Spleen (tissue), 11 donors: ENCODE measurements around the gene IAPP. TPM values are rescaled to one million over a fixed set of nuclear protein-coding genes. Genes with fewer than 3 reads are reported as not detected.

Experiments used
- DNase-seq: peaks from one replicate; pipeline ENCODE4 v3.0.0-alpha.2; 2020
- H3K27ac ChIP-seq, 8 donors: fragments of 200-600 bp; sonication (generic) in 7 of 8; 1 replicate in 4 of 8; 2 replicates in 4 of 8; pipeline versions ENCODE4 v1.5.0 to v1.8.0; 2016 to 2021; ENCODE audit warnings: inconsistent platforms in 4 of 8, mild to moderate bottlenecking in 4 of 8, moderate library complexity in 1 of 8
- H3K27me3 ChIP-seq, 7 donors: fragments of 200-600 bp; sonication (generic) in 6 of 7; replicated peaks in 1 of 7; 1 replicate in 4 of 7; 2 replicates in 3 of 7; pipeline versions ENCODE4 v1.5.0 to v1.8.0; 2016 to 2021; ENCODE audit warnings: inconsistent platforms in 3 of 7, mild to moderate bottlenecking in 1 of 7
- H3K36me3 ChIP-seq, 6 donors: fragments of 200-600 bp; sonication (generic) in 5 of 6; 1 replicate in 4 of 6; 2 replicates in 2 of 6; pipeline versions ENCODE4 v1.5.0 to v1.8.0; 2016 to 2021; ENCODE audit warnings: inconsistent platforms in 2 of 6
- H3K4me1 ChIP-seq, 6 donors: fragments of 200-600 bp; sonication (generic) in 5 of 6; 1 replicate in 3 of 6; 2 replicates in 3 of 6; pipeline versions ENCODE4 v1.5.0 to v1.8.0; 2016 to 2021; ENCODE audit warnings: inconsistent platforms in 3 of 6
- H3K4me3 ChIP-seq, 8 donors: fragments of 200-600 bp; sonication (generic) in 7 of 8; 1 replicate in 4 of 8; 2 replicates in 4 of 8; pipeline versions ENCODE4 v1.5.0 to v1.8.0; 2016 to 2021; ENCODE audit warnings: inconsistent platforms in 4 of 8, mild to moderate bottlenecking in 4 of 8, moderate library complexity in 2 of 8
- H3K9me3 ChIP-seq, 8 donors: fragments of 200-600 bp; sonication (generic) in 7 of 8; 1 replicate in 4 of 8; 2 replicates in 4 of 8; pipeline versions ENCODE4 v1.5.0 to v1.8.0; 2016 to 2021; ENCODE audit warnings: inconsistent platforms in 4 of 8
- POLR2A ChIP-seq, 3 donors: fragments of 450-650 bp; IDR thresholded peaks; one replicate each; pipeline ENCODE4 v1.5.1; 2017; ENCODE audit warnings: antibody characterized with exemption in 3 of 3, mild to moderate bottlenecking in 1 of 3
- POLR2AphosphoS5 ChIP-seq, 3 donors: sonication (generic); formaldehyde crosslinking; IDR thresholded peaks; one replicate each; pipeline ENCODE4 v1.5.1; 2017; ENCODE audit warnings: antibody characterized with exemption in 3 of 3
- WGBS, 5 donors: extraction: QIAGEN DNeasy Blood & Tissue Kit in 3 of 5; methylation state at CpG; one replicate each; pipeline versions ENCODE4 v1.1.5 to v1.1.7; 2013 to 2018; 5-methylcytosine and 5-hydroxymethylcytosine counted together
- intact Hi-C: fragments of 100-400 bp; cut with DNase I; formaldehyde crosslinking; loops from one replicate; pipeline ENCODE4 v1.15.0; 2023; ENCODE audit warnings: low total_unique reads
- polyA plus RNA-seq, 3 donors: library from polyadenylated mRNA; stranded (reverse); fragments of 200-250 nt; gene quantifications; one replicate each; pipeline ENCODE4 v1.2.1, GENCODE V29; 2013
- total RNA-seq, 7 donors: library from RNA; depleted of rRNA in 3 of 7; stranded (reverse); fragments of >200 nt in 3 of 7; fragmentation: NEBNext Ultra II Directional in 4 of 7; extraction: Animal tissue kit (Norgen Biotek cat#: 25700) in 4 of 7; gene quantifications; one replicate each; pipeline versions ENCODE4 v1.1.0 to v1.2.1, GENCODE V29; 2016 to 2021
- TF ChIP-seq, protein P1 (sequence below), 11 experiments: fragments of 200-600 bp in 7 of 11; fragments of 450-650 bp in 4 of 11; sonication (generic) in 4 of 11; IDR thresholded peaks in 8 of 11; conservative IDR thresholded peaks in 3 of 11; 1 replicate in 7 of 11; 2 replicates in 4 of 11; pipeline versions ENCODE4 v1.4.0 to v1.8.0; 2016 to 2021; ENCODE audit warnings: antibody characterized with exemption in 11 of 11, inconsistent platforms in 4 of 11, mild to moderate bottlenecking in 1 of 11
- donor health status: healthy with polysubstance abuse.
- donor health status: DM: no; HTN: no; CAD: no; lungs with moderate emphysema.
- donor health status: DM: no; HTN: no; CAD: no.
- donor health status: Bipolar disorder and iron deficiency.
- donor health status: healthy.
- donor health status: DM: no; HTN: no; CAD: no.
- donor health status: DM: yes; HTN: yes; CAD: no.

The IAPP gene
- total and polyA plus RNA-seq, 10 donors, result 0.04 to 0.21 TPM; not detected in 8

DNA sequence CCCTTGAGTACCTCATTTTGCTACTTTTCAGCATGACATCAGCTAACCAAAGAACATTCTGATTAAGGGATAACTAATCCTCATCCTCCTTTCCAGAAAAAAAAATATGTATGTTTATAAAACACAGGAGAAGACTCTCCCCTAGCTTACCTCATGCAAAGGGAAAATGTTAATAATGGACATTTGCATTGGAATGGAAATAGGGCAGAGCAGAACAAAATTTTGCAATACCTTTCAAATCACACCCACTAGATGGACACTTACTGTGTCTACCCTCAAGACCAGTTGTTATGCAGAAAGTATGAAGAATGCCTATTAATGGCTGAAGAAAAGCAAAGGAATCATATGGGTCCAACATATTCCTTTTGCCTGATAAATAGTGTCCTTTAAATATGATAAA, 29.1 kb upstream of the IAPP start:
- Histone ChIP-seq H3K27ac (no peak overlapping the region), H3K4me3 (no peak overlapping the region), H3K4me1 (no peaks in the 10 kb centered on the region), H3K27me3 (no peaks in the 10 kb centered on the region), H3K9me3 (no peaks in the 10 kb centered on the region), H3K36me3 (no peaks in the 10 kb centered on the region)
- DNase-seq, result no peak
- TF ChIP-seq, protein P1, sequence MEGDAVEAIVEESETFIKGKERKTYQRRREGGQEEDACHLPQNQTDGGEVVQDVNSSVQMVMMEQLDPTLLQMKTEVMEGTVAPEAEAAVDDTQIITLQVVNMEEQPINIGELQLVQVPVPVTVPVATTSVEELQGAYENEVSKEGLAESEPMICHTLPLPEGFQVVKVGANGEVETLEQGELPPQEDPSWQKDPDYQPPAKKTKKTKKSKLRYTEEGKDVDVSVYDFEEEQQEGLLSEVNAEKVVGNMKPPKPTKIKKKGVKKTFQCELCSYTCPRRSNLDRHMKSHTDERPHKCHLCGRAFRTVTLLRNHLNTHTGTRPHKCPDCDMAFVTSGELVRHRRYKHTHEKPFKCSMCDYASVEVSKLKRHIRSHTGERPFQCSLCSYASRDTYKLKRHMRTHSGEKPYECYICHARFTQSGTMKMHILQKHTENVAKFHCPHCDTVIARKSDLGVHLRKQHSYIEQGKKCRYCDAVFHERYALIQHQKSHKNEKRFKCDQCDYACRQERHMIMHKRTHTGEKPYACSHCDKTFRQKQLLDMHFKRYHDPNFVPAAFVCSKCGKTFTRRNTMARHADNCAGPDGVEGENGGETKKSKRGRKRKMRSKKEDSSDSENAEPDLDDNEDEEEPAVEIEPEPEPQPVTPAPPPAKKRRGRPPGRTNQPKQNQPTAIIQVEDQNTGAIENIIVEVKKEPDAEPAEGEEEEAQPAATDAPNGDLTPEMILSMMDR (IDR thresholded peaks at IDR 0.05 in 8 of 11, conservative IDR thresholded peaks at IDR 0.05 in 3 of 11), result no peak
- TF ChIP-seq POLR2A (IDR thresholded peaks at IDR 0.05) (no peak), POLR2AphosphoS5 (IDR thresholded peaks at IDR 0.05) (no peak)
- intact Hi-C loops, result no loop called here

DNA sequence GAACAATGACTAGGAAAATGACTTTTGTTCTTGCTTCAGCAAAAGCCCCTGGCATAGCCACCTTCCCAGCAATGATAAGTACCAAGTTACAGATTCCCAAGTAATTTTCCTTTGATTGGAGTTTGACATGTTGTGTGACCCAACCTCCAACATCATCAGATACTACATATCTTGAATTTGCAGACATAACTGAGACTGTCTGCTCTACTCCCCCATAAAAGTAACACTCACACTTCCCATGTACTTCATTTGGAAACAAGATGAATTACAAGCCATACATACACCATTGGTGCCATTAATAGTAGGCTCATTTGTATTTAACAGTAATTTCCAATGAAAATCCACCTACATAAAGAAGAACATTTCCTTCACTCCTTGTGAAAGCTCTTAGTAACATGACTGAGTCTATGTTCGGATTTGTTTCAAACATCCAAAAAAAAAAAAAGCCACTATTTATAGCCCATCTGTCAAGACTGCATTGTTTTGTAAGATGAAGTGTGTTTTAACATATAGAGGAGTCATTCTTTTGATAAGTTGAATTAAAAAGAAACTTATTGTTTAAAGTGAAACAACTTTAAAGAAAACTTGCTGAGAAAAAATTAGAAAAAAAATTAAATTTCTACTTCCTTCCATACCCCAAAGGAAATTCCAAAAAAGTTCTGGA, 26.0 kb upstream of the IAPP start:
- Histone ChIP-seq H3K36me3 (no peaks in the 10 kb centered on the region), H3K9me3 (no peaks in the 10 kb centered on the region), H3K4me1 (no peaks in the 10 kb centered on the region), H3K4me3 (no peak overlapping the region), H3K27ac (no peak overlapping the region), H3K27me3 (no peaks in the 10 kb centered on the region)
- TF ChIP-seq POLR2AphosphoS5 (IDR thresholded peaks at IDR 0.05) (no peak), POLR2A (IDR thresholded peaks at IDR 0.05) (no peak)
- TF ChIP-seq, protein P1 (IDR thresholded peaks at IDR 0.05 in 8 of 11, conservative IDR thresholded peaks at IDR 0.05 in 3 of 11), result no peak
- WGBS, 5 donors, result 30 to 60% (median 40%) methylated on average over 1 of the region's 1 CpG
- intact Hi-C loops, result no loop called here
- DNase-seq, result no peak

DNA sequence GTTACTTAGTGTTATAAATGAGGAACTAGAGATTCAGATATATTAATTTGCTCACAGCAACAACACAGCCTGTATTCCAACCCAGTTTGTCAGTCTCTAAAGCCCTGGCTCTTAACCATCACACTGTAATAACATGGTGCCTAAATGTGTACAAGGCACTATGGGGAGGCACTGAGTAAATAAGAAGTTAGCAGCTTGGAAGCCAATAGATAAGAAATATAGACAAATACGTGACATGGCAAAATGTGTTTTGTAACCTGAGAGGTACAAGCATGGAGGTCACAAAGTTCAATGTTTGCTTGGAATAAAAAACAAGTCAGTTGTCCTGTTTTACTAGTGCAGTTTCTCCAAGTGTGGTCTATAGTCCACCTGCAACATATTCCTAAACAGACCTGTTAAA, 21.7 kb upstream of the IAPP start:
- no peak overlapping the region for H3K4me3 ChIP-seq
- no peaks in the 10 kb centered on the region for H3K27me3 ChIP-seq
- no peak overlapping the region for H3K27ac ChIP-seq
- no peak for DNase-seq
- no peaks in the 10 kb centered on the region for H3K36me3 ChIP-seq
- H3K4me1 ChIP-seq, result no peaks in the 10 kb centered on the region
- WGBS, 5 donors, result 68 to 89% (median 82%) methylated on average over 1 of the region's 1 CpG
- no peak for TF ChIP-seq POLR2AphosphoS5 (IDR thresholded peaks at IDR 0.05)
- H3K9me3 ChIP-seq, result no peaks in the 10 kb centered on the region
- intact Hi-C loops, result no loop called here

DNA sequence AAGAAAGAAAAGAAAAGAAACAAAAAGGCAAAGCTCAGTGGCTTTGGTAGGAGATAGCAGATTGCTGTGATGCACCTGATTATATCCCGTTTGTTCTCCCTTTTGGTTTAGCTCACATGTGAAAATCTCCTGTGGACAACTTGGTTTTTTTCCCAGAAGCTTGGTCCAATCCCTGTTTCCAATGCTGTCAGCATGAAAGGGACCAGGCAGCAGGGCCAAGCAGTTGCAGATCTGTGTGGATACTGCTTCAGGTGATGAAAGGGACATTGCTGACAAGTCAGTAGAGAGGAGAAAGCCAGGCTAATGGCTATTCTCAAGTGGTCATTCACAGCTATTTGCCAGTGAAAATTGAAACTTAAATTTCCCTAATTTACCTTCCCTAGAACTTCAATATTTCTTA, 19.2 kb upstream of the IAPP start:
- TF ChIP-seq POLR2A (IDR thresholded peaks at IDR 0.05) (no peak), POLR2AphosphoS5 (IDR thresholded peaks at IDR 0.05) (no peak)
- TF ChIP-seq, protein P1 (IDR thresholded peaks at IDR 0.05 in 8 of 11, conservative IDR thresholded peaks at IDR 0.05 in 3 of 11), result no peak
- DNase-seq, result no peak

DNA sequence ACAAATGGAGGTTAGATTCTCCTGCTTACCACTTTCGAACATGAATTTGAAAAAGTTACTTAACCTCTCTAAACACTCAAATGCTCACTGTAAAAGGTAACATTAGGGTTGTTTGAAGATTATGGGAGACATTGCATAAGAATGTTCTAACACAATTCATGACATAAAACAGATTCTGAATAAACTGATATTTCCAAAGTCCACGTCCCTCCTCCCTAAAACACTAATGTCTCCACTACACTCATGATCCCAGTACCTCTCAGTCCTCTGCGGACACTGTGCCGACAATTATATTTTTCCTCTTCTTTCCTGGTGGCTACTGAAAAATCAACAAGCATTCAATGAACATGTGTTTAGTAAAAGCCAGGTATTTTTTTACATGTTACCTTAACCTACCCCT, 18.8 kb upstream of the IAPP start:
- no peak for DNase-seq
- intact Hi-C loops, result no loop called here
- H3K36me3 ChIP-seq, result no peaks in the 10 kb centered on the region
- TF ChIP-seq POLR2AphosphoS5 (IDR thresholded peaks at IDR 0.05), result no peak
- no peak for TF ChIP-seq POLR2A (IDR thresholded peaks at IDR 0.05)
- TF ChIP-seq, protein P1 (IDR thresholded peaks at IDR 0.05 in 8 of 11, conservative IDR thresholded peaks at IDR 0.05 in 3 of 11), result no peak
- no peaks in the 10 kb centered on the region for H3K9me3 ChIP-seq
- no peaks in the 10 kb centered on the region for H3K4me1 ChIP-seq
- no peaks in the 10 kb centered on the region for H3K27me3 ChIP-seq
- H3K4me3 ChIP-seq, result no peak overlapping the region
- no peak overlapping the region for H3K27ac ChIP-seq
- 81 to 92% (median 85%) methylated on average over 4 of the region's 4 CpGs for WGBS, 5 donors

More for the DNA sequence above, 19.2 kb upstream of the IAPP start:
- Histone ChIP-seq H3K27ac (no peak overlapping the region), H3K9me3 (no peaks in the 10 kb centered on the region), H3K27me3 (no peaks in the 10 kb centered on the region), H3K4me3 (no peak overlapping the region), H3K4me1 (no peaks in the 10 kb centered on the region), H3K36me3 (no peaks in the 10 kb centered on the region)
- intact Hi-C loops, result no loop called here
- WGBS, 5 donors, result 38 to 53% (median 47%) methylated on average over 1 of the region's 1 CpG
